T-helper 1 cell (primary cell): ENCODE measurements around the gene SMIM36.
"Not testable (repeated sequence)": the region's sequence is repeated elsewhere in the genome, so short reads cannot be mapped to it uniquely, and the experiment has no call there.

ENCODE experiments used
- DNase-seq, 5 donors: peaks; one replicate each; pipeline ENCODE4 v3.0.0-alpha.2; 2012 to 2020

SMIM36 gene

GRCh38 chr17:55501626-55502025 lies 9.6 kb downstream of the SMIM36 start:
- DNase-seq: not testable (repeated sequence)

GRCh38 chr17:55500103-55500502 lies 11.1 kb downstream of the SMIM36 start:
- DNase-seq: peak in 1 of 5 donors; percentile 6

- no peak for DNase-seq
Measured at GRCh38 chr17:55496094-55496881, 15.0 kb downstream of the SMIM36 start.

GRCh38 chr17:55495239-55495638 lies 16.0 kb downstream of the SMIM36 start:
- no peak for DNase-seq

- DNase-seq: no peak
Measured at GRCh38 chr17:55492781-55493341, 18.4 kb downstream of the SMIM36 start.

- no peak for DNase-seq
Measured at GRCh38 chr17:55490376-55490775, 20.9 kb downstream of the SMIM36 start.

- no peak for DNase-seq
Measured at GRCh38 chr17:55487695-55488432, 23.4 kb downstream of the SMIM36 start.

GRCh38 chr17:55484575-55484974 lies 26.7 kb downstream of the SMIM36 start:
- DNase-seq: no peak

- no peak for DNase-seq
Measured at GRCh38 chr17:55482591-55483389, 28.5 kb downstream of the SMIM36 start.

GRCh38 chr17:55480631-55481315 lies 30.5 kb downstream of the SMIM36 start:
- DNase-seq: no peak

GRCh38 chr17:55479903-55480302 lies 31.3 kb downstream of the SMIM36 start:
- DNase-seq: no peak

GRCh38 chr17:55478971-55479370 lies 32.3 kb downstream of the SMIM36 start:
- DNase-seq: no peak

GRCh38 chr17:55466671-55467070 lies 44.6 kb downstream of the SMIM36 start:
- DNase-seq: no peak

GRCh38 chr17:55465771-55466170 lies 45.5 kb downstream of the SMIM36 start:
- not testable (repeated sequence) for DNase-seq

GRCh38 chr17:55463600-55463999 lies 47.7 kb downstream of the SMIM36 start:
- DNase-seq: peak in 1 of 5 donors; percentile 11

- no peak for DNase-seq
Measured at GRCh38 chr17:55462711-55463110, 48.5 kb downstream of the SMIM36 start.

- no peak for DNase-seq
Measured at GRCh38 chr17:55462234-55462633, 49.0 kb downstream of the SMIM36 start.

GRCh38 chr17:55458978-55459377 lies 52.3 kb downstream of the SMIM36 start:
- peak in 1 of 5 donors; percentile 14 for DNase-seq

GRCh38 chr17:55458287-55458900 lies 52.9 kb downstream of the SMIM36 start:
- no peak for DNase-seq

GRCh38 chr17:55456307-55457240 lies 54.7 kb downstream of the SMIM36 start:
- no peak for DNase-seq
